AG04449 (cell line): ENCODE results near the gene ZNFX1.

Experiments used
- CTCF ChIA-PET: fragments of 350-600 bp; formaldehyde crosslinking; extraction: SDS; loops from one replicate; lab custom pipeline; 2021; ENCODE audit warnings: antibody characterized with exemption; lab: Yijun Ruan, JAX
- POLR2A ChIA-PET: fragments of 400-600, 350-600 bp; formaldehyde crosslinking; extraction: SDS; loops from one replicate; lab custom pipeline; 2020; ENCODE audit warnings: antibody characterized with exemption, inconsistent platforms; lab: Yijun Ruan, JAX
- DNase-seq: peaks from one replicate; pipeline ENCODE4 v3.0.0-alpha.2; 2010; ENCODE audit warnings: low read depth, low spot score
- H3K4me3 ChIP-seq: 2 replicates; pipeline ENCODE4 v1.5.1; 2011; ENCODE audit warnings: low read depth, mild to moderate bottlenecking, control low read depth, low read length
- TF ChIP-seq, protein P1 (sequence below): IDR thresholded peaks from one replicate; pipeline ENCODE4 v1.5.1; 2011; ENCODE audit warnings: mild to moderate bottlenecking, moderate library complexity, low read length, control low read depth, inconsistent platforms; ENCODE audit not compliant: insufficient read depth; ENCODE audit errors: missing control alignments

Gene ZNFX1

DNA sequence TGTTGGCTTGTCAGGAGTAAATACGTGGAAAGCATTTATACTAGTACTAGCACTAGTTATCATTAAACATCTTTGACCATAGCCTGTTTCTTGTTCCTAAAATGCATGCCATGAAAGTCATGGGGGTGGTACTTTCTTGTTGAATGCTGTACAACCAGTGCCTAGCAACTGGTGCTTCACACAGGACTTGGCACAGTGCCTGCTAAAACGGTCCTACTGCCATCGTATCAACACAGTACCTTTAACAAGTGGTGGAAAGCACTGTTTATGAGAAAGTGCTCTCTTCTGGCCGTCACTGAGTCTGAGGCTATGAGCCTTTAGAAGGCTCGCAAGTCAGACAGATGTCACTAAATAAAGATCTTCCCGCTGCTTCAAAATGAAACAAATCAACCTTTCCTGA is 21.6 kb downstream of the ZNFX1 start:
- no peak for DNase-seq
- TF ChIP-seq, protein P1, sequence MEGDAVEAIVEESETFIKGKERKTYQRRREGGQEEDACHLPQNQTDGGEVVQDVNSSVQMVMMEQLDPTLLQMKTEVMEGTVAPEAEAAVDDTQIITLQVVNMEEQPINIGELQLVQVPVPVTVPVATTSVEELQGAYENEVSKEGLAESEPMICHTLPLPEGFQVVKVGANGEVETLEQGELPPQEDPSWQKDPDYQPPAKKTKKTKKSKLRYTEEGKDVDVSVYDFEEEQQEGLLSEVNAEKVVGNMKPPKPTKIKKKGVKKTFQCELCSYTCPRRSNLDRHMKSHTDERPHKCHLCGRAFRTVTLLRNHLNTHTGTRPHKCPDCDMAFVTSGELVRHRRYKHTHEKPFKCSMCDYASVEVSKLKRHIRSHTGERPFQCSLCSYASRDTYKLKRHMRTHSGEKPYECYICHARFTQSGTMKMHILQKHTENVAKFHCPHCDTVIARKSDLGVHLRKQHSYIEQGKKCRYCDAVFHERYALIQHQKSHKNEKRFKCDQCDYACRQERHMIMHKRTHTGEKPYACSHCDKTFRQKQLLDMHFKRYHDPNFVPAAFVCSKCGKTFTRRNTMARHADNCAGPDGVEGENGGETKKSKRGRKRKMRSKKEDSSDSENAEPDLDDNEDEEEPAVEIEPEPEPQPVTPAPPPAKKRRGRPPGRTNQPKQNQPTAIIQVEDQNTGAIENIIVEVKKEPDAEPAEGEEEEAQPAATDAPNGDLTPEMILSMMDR: no peak
- ChIA-PET CTCF (interaction anchor here (1.1 to 1.5 kb wide), 2 partner anchors 11 to 65 kb away, joined by 6 to 12 read pairs; no protein-coding TSS in a partner anchor), POLR2A (no interaction called here)
- H3K4me3 ChIP-seq: no peak overlapping the region

GRCh38 chr20:49252556-49253350 is 25.1 kb downstream of the ZNFX1 start:
- TF ChIP-seq, protein P1: no peak
- ChIA-PET CTCF (interaction anchor here (0.8 to 3.1 kb wide), 7 partner anchors 8 to 118 kb away, joined by 3 to 10 read pairs (median 4); no protein-coding TSS in a partner anchor), POLR2A (interaction anchor here (0.6 to 2.6 kb wide), 4 partner anchors 8 to 25 kb away, joined by 3 to 7 read pairs (median 5); partner anchors contain the start of gene ZNFX1)
- no peak for DNase-seq
- H3K4me3 ChIP-seq: no peak overlapping the region

- ChIA-PET CTCF (interaction anchor here (0.9 to 10.6 kb wide), 2 partner anchors 9 to 74 kb away, joined by 4 to 191 read pairs; no protein-coding TSS in a partner anchor), POLR2A (no interaction called here)
- TF ChIP-seq, protein P1: no peak
- H3K4me3 ChIP-seq: no peak overlapping the region
- no peak for DNase-seq
Observed at GRCh38 chr20:49248879-49249665, 28.8 kb downstream of the ZNFX1 start.

GRCh38 chr20:49248301-49248700 is 29.6 kb downstream of the ZNFX1 start:
- DNase-seq: no peak
- H3K4me3 ChIP-seq: no peak overlapping the region
- CTCF ChIA-PET: interaction anchor here (0.8 to 10.6 kb wide), 4 partner anchors 12 to 75 kb away, joined by 3 to 191 read pairs (median 14); no protein-coding TSS in a partner anchor
- TF ChIP-seq, protein P1: no peak
- POLR2A ChIA-PET: no interaction called here

DNA sequence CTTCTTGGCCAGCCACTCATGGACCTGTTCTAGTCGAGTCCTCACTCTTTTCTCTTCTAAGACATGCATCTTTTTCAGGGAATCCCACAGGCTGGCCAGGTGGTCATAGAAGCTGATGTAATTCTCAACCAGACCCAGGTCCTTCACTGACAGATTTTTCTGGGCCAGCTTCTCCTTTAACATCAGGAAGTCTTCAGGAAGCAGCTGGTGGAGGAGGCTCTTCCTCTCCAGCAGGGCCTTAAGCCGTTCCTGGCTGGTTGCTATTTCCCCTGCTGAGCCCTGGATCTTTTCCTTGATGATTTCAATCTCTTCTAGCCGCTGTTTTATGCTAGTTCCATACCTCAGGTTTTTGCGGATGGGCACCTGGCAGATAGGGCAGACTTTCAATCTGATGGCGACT is 30.1 kb downstream of the ZNFX1 start:
- POLR2A ChIA-PET: no interaction called here
- CTCF ChIA-PET: interaction anchor here (0.8 to 10.6 kb wide), 7 partner anchors 10 to 75 kb away, joined by 3 to 191 read pairs (median 18); no protein-coding TSS in a partner anchor
- TF ChIP-seq, protein P1: no peak
- no peak for DNase-seq
- H3K4me3 ChIP-seq: no peak overlapping the region
